ENCODE measurements around the gene MAML2.

- no peak for TF ChIP-seq CTCF (conservative IDR thresholded peaks at IDR 0.05; ENCODE audit: low read depth in 2 of 2)
- no peak for TF ChIP-seq POLR2AphosphoS5 (IDR thresholded peaks at IDR 0.05; ENCODE audit: low read depth)
- no peak for TF ChIP-seq CREB1 (CRISPR knock-in tag; IDR thresholded peaks at IDR 0.05; ENCODE audit: low read depth)
- TF ChIP-seq ZNF114 (CRISPR knock-in tag; IDR thresholded peaks at IDR 0.05), result no peak
- no peak for TF ChIP-seq EZH2 (IDR thresholded peaks at IDR 0.05; ENCODE audit: low read depth, unreplicated experiment)
- TF ChIP-seq, protein P1, sequence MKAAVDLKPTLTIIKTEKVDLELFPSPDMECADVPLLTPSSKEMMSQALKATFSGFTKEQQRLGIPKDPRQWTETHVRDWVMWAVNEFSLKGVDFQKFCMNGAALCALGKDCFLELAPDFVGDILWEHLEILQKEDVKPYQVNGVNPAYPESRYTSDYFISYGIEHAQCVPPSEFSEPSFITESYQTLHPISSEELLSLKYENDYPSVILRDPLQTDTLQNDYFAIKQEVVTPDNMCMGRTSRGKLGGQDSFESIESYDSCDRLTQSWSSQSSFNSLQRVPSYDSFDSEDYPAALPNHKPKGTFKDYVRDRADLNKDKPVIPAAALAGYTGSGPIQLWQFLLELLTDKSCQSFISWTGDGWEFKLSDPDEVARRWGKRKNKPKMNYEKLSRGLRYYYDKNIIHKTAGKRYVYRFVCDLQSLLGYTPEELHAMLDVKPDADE (IDR thresholded peaks at IDR 0.05), result no peak
Observed at GRCh38 chr11:96316869-96317268, 26.1 kb downstream of the MAML2 start.

All from GM23338 (cell line).